GM12878 (cell line): Measurements from ENCODE around the gene LENG9. TPM values are rescaled to one million over a fixed set of nuclear protein-coding genes. Genes with fewer than 3 reads are reported as not detected.
A peak's percentile ranks its signal among the peaks of the same experiment; 100 is the strongest.

Experiments used
- ATAC-seq: fragments of 200-7000 bp; cut with Tn5 transposase; 3 replicates; pipeline ENCODE4 v1.9.1; 2020; ENCODE audit warnings: mild to moderate bottlenecking, moderate library complexity
- BruUV-seq: library from RNA; stranded (reverse); fragments of 400-500 nt; replicated peaks from 2 replicates; lab custom pipeline; 2021; lab: Mats Ljungman, UMichigan
- CTCF ChIA-PET: fragments of 300-600 bp; sonication (Branson Sonifier 250); formaldehyde crosslinking; extraction: SDS; loops from one replicate; lab custom pipeline; 2021; ENCODE audit warnings: inconsistent platforms; lab: Yijun Ruan, JAX
- POLR2A ChIA-PET: fragments of 350-600 bp; formaldehyde crosslinking; extraction: SDS; loops from one replicate; lab custom pipeline; 2021; ENCODE audit warnings: inconsistent platforms; lab: Charles Lee
- RAD21 ChIA-PET: fragments of 300-600 bp; sonication (Branson Sonifier 250); formaldehyde crosslinking; loops from one replicate; lab custom pipeline; 2023; ENCODE audit warnings: antibody characterized with exemption; ENCODE audit not compliant: unreplicated experiment; lab: Charles Lee
- SMC1A ChIA-PET: fragments of 300-600 bp; sonication (Branson Sonifier 250); formaldehyde crosslinking; loops from one replicate; lab custom pipeline; 2023; ENCODE audit not compliant: unreplicated experiment, uncharacterized antibody; lab: Charles Lee
- DNase-seq: peaks from one replicate; pipeline ENCODE4 v3.0.0-alpha.2; 2011; ENCODE audit warnings: low read depth, low spot score
- FAIRE-seq: peaks from 3 replicates; lab custom pipeline; 2011; peaks lifted over from hg19 to GRCh38; lab: Jason Lieb, UNC
- H2AFZ ChIP-seq: 2 replicates; pipeline ENCODE4 v1.6.0; 2011; ENCODE audit warnings: low read depth, low read length, control low read depth; ENCODE audit not compliant: control insufficient read depth
- H3K27ac ChIP-seq: 2 replicates; pipeline ENCODE4 v1.5.1; 2011; ENCODE audit warnings: control low read depth; ENCODE audit not compliant: control insufficient read depth, insufficient read depth
- H3K27me3 ChIP-seq, 2 experiments: replicated peaks in 1 of 2; 2 replicates each; pipeline versions ENCODE4 v1.6.0 to v1.6.1; 2011; ENCODE audit warnings: low read length in 1 of 2; ENCODE audit not compliant: control insufficient read depth in 2 of 2, insufficient read depth in 2 of 2
- H3K36me3 ChIP-seq, 2 experiments: 2 replicates each; pipeline ENCODE4 v1.5.1; 2011; ENCODE audit warnings: low read length in 1 of 2; ENCODE audit not compliant: control insufficient read depth in 2 of 2, insufficient read depth in 2 of 2
- H3K4me1 ChIP-seq: 2 replicates; pipeline ENCODE4 v1.6.1; 2011; ENCODE audit warnings: mild to moderate bottlenecking, low read length, moderate library complexity, mixed read lengths; ENCODE audit not compliant: control insufficient read depth, insufficient read depth
- H3K4me2 ChIP-seq: 2 replicates; pipeline ENCODE4 v1.6.0; 2011; ENCODE audit warnings: control low read depth; ENCODE audit not compliant: control insufficient read depth, insufficient read depth
- H3K4me3 ChIP-seq: fragments of 200-600 bp; sonication (generic); 2 replicates; pipeline ENCODE4 v1.5.1; 2016
- H3K79me2 ChIP-seq: 2 replicates; pipeline ENCODE4 v1.6.0; 2011; ENCODE audit warnings: low read length; ENCODE audit not compliant: control insufficient read depth, insufficient read depth
- H3K9ac ChIP-seq: 2 replicates; pipeline ENCODE4 v1.8.0; 2011; ENCODE audit warnings: low read length, control low read depth, mixed read lengths; ENCODE audit not compliant: control insufficient read depth, insufficient read depth
- H3K9me3 ChIP-seq: replicated peaks from 3 replicates; pipeline ENCODE4 v1.5.1; 2011; ENCODE audit warnings: mild to moderate bottlenecking, low read length; ENCODE audit not compliant: control insufficient read depth, insufficient read depth
- H4K20me1 ChIP-seq: 2 replicates; pipeline ENCODE4 v1.6.0; 2011; ENCODE audit not compliant: control insufficient read depth, insufficient read depth
- ASH2L ChIP-seq: fragments of 300-600, 200-600 bp; sonication (generic); IDR thresholded peaks from 2 replicates; pipeline ENCODE4 v1.6.1; 2017; ENCODE audit warnings: low read depth, mild to moderate bottlenecking, borderline replicate concordance
- EED ChIP-seq: sonication (generic); IDR thresholded peaks from 2 replicates; pipeline ENCODE4 v1.6.1; 2016; ENCODE audit warnings: antibody characterized with exemption, low read depth
- EP300 ChIP-seq, 2 experiments: fragments of 150-350 bp in 1 of 2; IDR thresholded peaks; 2 replicates each; pipeline ENCODE4 v1.6.1; 2011 to 2012; ENCODE audit warnings: low read depth in 2 of 2, low read length in 2 of 2, borderline replicate concordance in 1 of 2, improper control_type of control experiment in 1 of 2, inconsistent platforms in 1 of 2; ENCODE audit not compliant: control insufficient read depth in 1 of 2
- IRF5 ChIP-seq: fragments of 450-650 bp; IDR thresholded peaks from 2 replicates; pipeline ENCODE4 v1.6.1; 2017; ENCODE audit warnings: borderline replicate concordance
- NFYB ChIP-seq: IDR thresholded peaks from 2 replicates; pipeline ENCODE4 v1.6.1; 2011; ENCODE audit warnings: low read depth, mild to moderate bottlenecking, low read length, improper control_type of control experiment, moderate library complexity; ENCODE audit not compliant: insufficient read depth
- NKRF ChIP-seq: fragments of 450-650 bp; conservative IDR thresholded peaks from 2 replicates; pipeline ENCODE4 v1.6.1; 2017; ENCODE audit warnings: mild to moderate bottlenecking, moderate library complexity
- RUNX3 ChIP-seq: IDR thresholded peaks from 2 replicates; pipeline ENCODE4 v1.6.1; 2012; ENCODE audit warnings: low read length, inconsistent platforms
- SMARCA5 ChIP-seq: fragments of 450-650 bp; IDR thresholded peaks from 2 replicates; pipeline ENCODE4 v1.6.1; 2017; ENCODE audit warnings: mild to moderate bottlenecking
- STAT3 ChIP-seq: IDR thresholded peaks from 2 replicates; pipeline ENCODE4 v1.6.1; 2011; ENCODE audit warnings: low read depth, low read length, improper control_type of control experiment
- WRNIP1 ChIP-seq: IDR thresholded peaks from 2 replicates; pipeline ENCODE4 v1.6.1; 2011; ENCODE audit warnings: low read depth, low read length, improper control_type of control experiment, borderline replicate concordance
- WGBS: methylation state at CpG from one replicate; pipeline ENCODE4 v1.1.6; 2016; ENCODE audit warnings: low lambda C conversion rate; ENCODE audit not compliant: insufficient replicate concordance, insufficient coverage; ENCODE audit errors: missing lambda C conversion rate; 5-methylcytosine and 5-hydroxymethylcytosine counted together
- in situ Hi-C: fragments of 300-500 bp; cut with MboI; formaldehyde crosslinking; loops from 9 replicates; pipeline ENCODE4 v1.14.3; 2018; ENCODE audit warnings: mixed read lengths
- intact Hi-C: fragments of 100-400 bp; cut with micrococcal nuclease; formaldehyde crosslinking; loops from one replicate; pipeline ENCODE4 v1.14.2; 2022; ENCODE audit not compliant: unreplicated experiment
- polyA plus RNA-seq, 11 experiments: library from polyadenylated mRNA; depleted of rRNA in 4 of 11; unstranded in 6 of 11; stranded (reverse) in 5 of 11; fragments of >200 nt; fragmentation: Nextera tagmentation in 4 of 11; fragmentation: Illumina TruSeq in 1 of 11; extraction: Ambion mirVana in 4 of 11; extraction: Trizol in 1 of 11; gene quantifications; 1 replicate in 1 of 11; 2 replicates in 10 of 11; pipeline versions ENCODE4 v1.2.1 to v1.2.3, GENCODE V29; 2011 to 2016; ENCODE audit warnings: inconsistent platforms in 2 of 11, missing spikeins in 2 of 11, low read depth in 1 of 11
- total RNA-seq, 4 experiments: library from RNA; depleted of rRNA in 3 of 4; stranded (reverse); fragments of >200 nt in 3 of 4; fragmentation: Illumina TruSeq in 1 of 4; extraction: Trizol in 1 of 4; gene quantifications; 2 replicates each; pipeline versions ENCODE4 v1.2.1 to v1.2.3, GENCODE V29; 2013 to 2021

The LENG9 gene
- total and polyA plus RNA-seq, 10 of the 15 experiments (the other 5 are each of a cell fraction or from before 2014, with no cell fraction given), result 0.09 to 2.9 (median 0.76) TPM; not detected in 1

- H3K9me3 ChIP-seq, result no peaks in the 10 kb centered on the region
- ChIA-PET POLR2A (interaction anchor here (0.7 to 1.7 kb wide), 2 partner anchors 13 to 1184 kb away, joined by 3 to 13 read pairs; partner anchors contain the start of gene LENG8), SMC1A (interaction anchor here (0.5 kb wide), 1 partner anchor 1128 kb away, joined by 3 read pairs; no protein-coding TSS in a partner anchor), CTCF (interaction anchor here (0.7 to 1.2 kb wide), 2 partner anchors 13 to 17 kb away, joined by 3 to 6 read pairs; partner anchors contain the start of gene LENG8)
- no peak for ATAC-seq
- intact Hi-C loops, result no loop called here
- peak overlapping the region; percentile 96; the same call in 1 of the 2 replicates for H3K4me2 ChIP-seq
- peaks cover 11 to 42% of the 10 kb centered on the region in 2 experiments for H3K36me3 ChIP-seq
- peaks cover 12% of the 10 kb centered on the region for H3K4me1 ChIP-seq
- no peaks in the 10 kb centered on the region for H3K27me3 ChIP-seq
- no peaks in the 10 kb centered on the region for H4K20me1 ChIP-seq
- in situ Hi-C loops, result loop anchor here (10.0 kb wide), 1 partner anchor 1193 kb away; the partner anchor contains the start of gene U2AF2
- no peak overlapping the region for H3K27ac ChIP-seq
- H3K9ac ChIP-seq, result no peak overlapping the region
- H3K4me3 ChIP-seq, result 0 out of 2 replicates have a peak overlapping the region, but pooled peaks have one; percentile 76
- H2AFZ ChIP-seq, result no peak overlapping the region
- no peak for TF ChIP-seq ASH2L
- TF ChIP-seq WRNIP1, result no peak
- TF ChIP-seq EED, result no peak
- TF ChIP-seq STAT3, result no peak
- TF ChIP-seq NFYB, result no peak
- no peak for TF ChIP-seq NKRF
- TF ChIP-seq IRF5, result no peak
- TF ChIP-seq SMARCA5, result no peak
- no peak for TF ChIP-seq RUNX3
- no peak for TF ChIP-seq EP300 (IDR thresholded peaks at IDR 0.05; ENCODE audit: borderline replicate concordance in 1 of 2, control insufficient read depth in 1 of 2, low read depth in 2 of 2, low read length in 2 of 2)
- TF ChIP-seq, all 136 proteins: peak for 0
- RAD21 ChIA-PET, result no interaction called here
- WGBS, result 64% methylated on average over 3 of the region's 3 CpGs
- H3K79me2 ChIP-seq, result peaks cover 14% of the 10 kb centered on the region
- FAIRE-seq (no peak), DNase-seq (no peak)
- no TSS peak for BruUV-seq
Observed at GRCh38 chr19:54461613-54462012, 2.0 kb downstream of the LENG9 start.
